Measurements from ENCODE around the gene CEP41. TPM values are rescaled to one million over a fixed set of nuclear protein-coding genes. Genes with fewer than 3 reads are reported as not detected.
A peak's percentile ranks its signal among the peaks of the same experiment; 100 is the strongest.

The CEP41 gene
- total RNA-seq, 2 donors from 2014 or later = 3.2 to 6.0 TPM

GRCh38 chr7:130401101-130401500 lies 39.7 kb downstream of the CEP41 start:
- no peak for ATAC-seq
- Mint-ChIP-seq H3K4me3 (no peak overlapping the region), H3K27ac (no peak overlapping the region), H3K4me1 (no peaks in the 10 kb centered on the region), H3K27me3 (no peaks in the 10 kb centered on the region), H3K36me3 (ENCODE audit: low read depth) (peaks cover 5% of the 10 kb centered on the region)
- DNase-seq = no peak
- no peaks in the 10 kb centered on the region for H3K9me3 ChIP-seq (ENCODE audit: control insufficient read depth, low read length, poor library complexity, severe bottlenecking)

GRCh38 chr7:130400120-130400572 lies 40.7 kb downstream of the CEP41 start:
- H3K27me3 Mint-ChIP-seq = no peaks in the 10 kb centered on the region
- H3K27ac Mint-ChIP-seq = no peak overlapping the region
- no peaks in the 10 kb centered on the region for H3K9me3 ChIP-seq (ENCODE audit: control insufficient read depth, low read length, poor library complexity, severe bottlenecking)
- no peak for DNase-seq
- no peak for ATAC-seq
- no peak overlapping the region for H3K4me3 Mint-ChIP-seq
- peaks cover 5% of the 10 kb centered on the region for H3K36me3 Mint-ChIP-seq (ENCODE audit: low read depth)
- H3K4me1 Mint-ChIP-seq = peaks cover 2% of the 10 kb centered on the region

GRCh38 chr7:130398526-130399090 lies 42.2 kb downstream of the CEP41 start:
- Mint-ChIP-seq H3K36me3 (ENCODE audit: low read depth) (peaks cover 5% of the 10 kb centered on the region), H3K4me1 (peaks cover 15% of the 10 kb centered on the region), H3K4me3 (no peak overlapping the region), H3K27me3 (no peaks in the 10 kb centered on the region), H3K27ac (no peak overlapping the region)
- H3K9me3 ChIP-seq (ENCODE audit: control insufficient read depth, low read length, poor library complexity, severe bottlenecking) = no peaks in the 10 kb centered on the region
- ATAC-seq (no peak), DNase-seq (no peak)

DNA sequence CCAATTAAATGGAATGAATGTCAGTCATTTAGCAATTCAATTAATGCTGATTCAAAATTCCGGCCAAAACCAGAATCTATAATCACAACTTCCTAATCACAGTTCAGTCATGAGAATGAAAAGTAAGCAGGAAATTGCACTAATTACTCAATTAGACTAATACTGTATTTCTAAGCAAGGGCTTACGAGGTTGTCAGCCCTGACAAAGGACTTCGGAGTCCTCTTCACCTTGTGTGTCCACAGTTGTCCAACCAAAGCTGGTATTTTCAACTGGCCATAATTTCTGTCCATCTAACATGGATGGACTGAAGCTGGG lies 43.1 kb downstream of the CEP41 start:
- Mint-ChIP-seq H3K4me1 (peaks cover 17% of the 10 kb centered on the region), H3K27ac (no peak overlapping the region), H3K4me3 (no peak overlapping the region), H3K36me3 (ENCODE audit: low read depth) (peaks cover 5% of the 10 kb centered on the region), H3K27me3 (no peaks in the 10 kb centered on the region)
- no peaks in the 10 kb centered on the region for H3K9me3 ChIP-seq (ENCODE audit: control insufficient read depth, low read length, poor library complexity, severe bottlenecking)
- ATAC-seq = no peak
- DNase-seq = no peak

DNA sequence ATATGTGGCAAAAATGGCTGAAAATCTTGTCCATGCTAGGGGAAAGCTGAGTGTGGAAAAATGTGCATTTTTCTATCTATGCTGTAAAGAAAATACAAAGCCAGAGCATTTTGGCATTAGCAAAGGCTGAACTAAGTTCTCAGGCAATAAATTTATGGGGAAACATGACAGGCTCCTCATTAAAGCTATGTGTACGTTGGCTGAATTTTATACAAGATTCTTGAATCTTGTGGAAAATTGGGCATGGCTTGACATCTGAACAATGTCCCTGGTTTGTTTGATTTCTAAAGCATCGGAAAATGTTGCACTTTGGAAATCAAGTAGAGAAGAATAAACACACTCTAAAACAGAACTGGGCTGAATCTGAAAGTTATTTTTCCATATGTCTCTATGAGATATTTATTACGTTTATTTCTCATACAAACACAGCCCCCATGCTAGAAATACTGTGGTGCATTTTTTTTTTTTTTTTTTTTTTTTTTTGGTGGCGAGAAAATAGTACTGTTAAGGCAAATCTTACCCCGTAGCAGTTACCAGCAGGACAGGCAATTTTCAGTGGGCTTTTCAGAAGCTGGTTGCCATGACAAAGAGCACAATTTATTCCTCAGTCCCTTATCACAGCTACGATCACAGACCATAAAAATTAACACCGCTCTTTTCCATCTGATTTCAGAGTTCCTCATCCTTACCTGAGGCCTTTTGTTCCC lies 43.6 kb downstream of the CEP41 start:
- H3K4me3 Mint-ChIP-seq = no peak overlapping the region
- no peak overlapping the region for H3K27ac Mint-ChIP-seq
- ATAC-seq = no peak
- H3K9me3 ChIP-seq (ENCODE audit: control insufficient read depth, low read length, poor library complexity, severe bottlenecking) = no peaks in the 10 kb centered on the region
- no peaks in the 10 kb centered on the region for H3K27me3 Mint-ChIP-seq
- H3K4me1 Mint-ChIP-seq = peaks cover 17% of the 10 kb centered on the region
- peaks cover 5% of the 10 kb centered on the region for H3K36me3 Mint-ChIP-seq (ENCODE audit: low read depth)
- no peak for DNase-seq

GRCh38 chr7:130396109-130396508 lies 44.7 kb downstream of the CEP41 start:
- ATAC-seq (no peak), DNase-seq (no peak)
- peaks cover 5% of the 10 kb centered on the region for H3K36me3 Mint-ChIP-seq (ENCODE audit: low read depth)
- H3K9me3 ChIP-seq (ENCODE audit: control insufficient read depth, low read length, poor library complexity, severe bottlenecking) = no peaks in the 10 kb centered on the region
- H3K27ac Mint-ChIP-seq = no peak overlapping the region
- H3K4me3 Mint-ChIP-seq = no peak overlapping the region
- peaks cover 17% of the 10 kb centered on the region for H3K4me1 Mint-ChIP-seq
- H3K27me3 Mint-ChIP-seq = no peaks in the 10 kb centered on the region

- no peaks in the 10 kb centered on the region for H3K27me3 Mint-ChIP-seq
- H3K4me3 Mint-ChIP-seq = no peak overlapping the region
- peaks cover 17% of the 10 kb centered on the region for H3K4me1 Mint-ChIP-seq
- no peak for ATAC-seq
- no peaks in the 10 kb centered on the region for H3K9me3 ChIP-seq (ENCODE audit: control insufficient read depth, low read length, poor library complexity, severe bottlenecking)
- DNase-seq = no peak
- H3K36me3 Mint-ChIP-seq (ENCODE audit: low read depth) = peaks cover 5% of the 10 kb centered on the region
- H3K27ac Mint-ChIP-seq = no peak overlapping the region
Measured at GRCh38 chr7:130395421-130395820, 45.4 kb downstream of the CEP41 start.

GRCh38 chr7:130394421-130395195 lies 46.2 kb downstream of the CEP41 start:
- Mint-ChIP-seq H3K27ac (peak overlapping the region; percentile 68), H3K27me3 (no peaks in the 10 kb centered on the region), H3K36me3 (ENCODE audit: low read depth) (peaks cover 5% of the 10 kb centered on the region), H3K4me3 (peak overlapping the region; percentile 31), H3K4me1 (peaks cover 17% of the 10 kb centered on the region)
- DNase-seq (no peak), ATAC-seq (peak; percentile 81)
- no peaks in the 10 kb centered on the region for H3K9me3 ChIP-seq (ENCODE audit: control insufficient read depth, low read length, poor library complexity, severe bottlenecking)

- no peak for DNase-seq
- Mint-ChIP-seq H3K4me3 (peak overlapping the region; percentile 45), H3K4me1 (peaks cover 17% of the 10 kb centered on the region), H3K27me3 (no peaks in the 10 kb centered on the region), H3K27ac (peak overlapping the region; percentile 68), H3K36me3 (ENCODE audit: low read depth) (peaks cover 2% of the 10 kb centered on the region)
- H3K9me3 ChIP-seq (ENCODE audit: control insufficient read depth, low read length, poor library complexity, severe bottlenecking) = no peaks in the 10 kb centered on the region
- no peak for ATAC-seq
Measured at GRCh38 chr7:130393841-130394411, 46.9 kb downstream of the CEP41 start.

DNA sequence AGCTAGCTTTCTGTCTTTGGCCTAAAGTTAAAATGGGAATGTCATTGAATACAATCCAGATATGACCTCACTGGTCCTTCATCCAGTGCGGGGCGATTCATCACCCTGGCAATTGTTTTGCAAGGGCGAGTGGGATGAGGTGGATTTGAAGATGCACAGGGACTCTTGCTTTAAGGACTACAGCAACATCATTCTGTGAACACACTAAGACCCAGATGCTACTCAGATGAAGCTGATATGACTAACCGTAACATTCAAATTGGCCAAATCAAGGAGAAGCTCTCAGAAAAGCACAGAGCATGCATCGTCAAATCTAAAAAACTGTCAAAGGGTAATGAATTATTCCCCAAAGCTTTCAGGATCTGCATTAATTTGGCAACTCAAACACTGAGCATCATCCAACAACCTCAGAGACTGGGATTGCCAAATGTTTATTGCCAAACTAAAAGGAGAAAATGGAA lies 47.7 kb downstream of the CEP41 start:
- ATAC-seq = no peak
- Mint-ChIP-seq H3K27me3 (no peaks in the 10 kb centered on the region), H3K4me3 (no peak overlapping the region), H3K4me1 (peaks cover 17% of the 10 kb centered on the region), H3K27ac (peak overlapping the region; percentile 68), H3K36me3 (ENCODE audit: low read depth) (no peaks in the 10 kb centered on the region)
- DNase-seq = no peak
- no peaks in the 10 kb centered on the region for H3K9me3 ChIP-seq (ENCODE audit: control insufficient read depth, low read length, poor library complexity, severe bottlenecking)

DNA sequence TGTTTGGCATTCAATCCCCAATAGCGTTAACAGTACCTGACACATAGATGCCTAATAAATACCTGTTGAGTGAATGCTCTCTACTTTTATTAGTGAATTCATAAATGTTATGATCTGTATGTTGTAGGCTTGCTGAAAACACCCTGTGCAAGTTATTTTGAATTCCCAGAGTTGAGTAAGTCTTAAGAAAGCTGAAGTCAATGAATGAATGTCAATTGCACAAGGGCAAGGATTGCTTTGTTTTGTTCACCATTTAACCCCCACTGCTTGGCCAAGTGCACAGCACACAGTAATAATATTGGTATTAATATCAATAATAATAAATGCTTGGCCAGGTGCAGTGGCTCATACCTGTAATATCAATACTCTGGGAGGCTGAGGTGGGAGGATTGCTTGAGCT lies 50.3 kb downstream of the CEP41 start:
- Mint-ChIP-seq H3K36me3 (ENCODE audit: low read depth) (peaks cover 2% of the 10 kb centered on the region), H3K4me1 (peaks cover 17% of the 10 kb centered on the region), H3K4me3 (no peak overlapping the region), H3K27me3 (no peaks in the 10 kb centered on the region), H3K27ac (no peak overlapping the region)
- DNase-seq (no peak), ATAC-seq (no peak)
- H3K9me3 ChIP-seq (ENCODE audit: control insufficient read depth, low read length, poor library complexity, severe bottlenecking) = no peaks in the 10 kb centered on the region

DNA sequence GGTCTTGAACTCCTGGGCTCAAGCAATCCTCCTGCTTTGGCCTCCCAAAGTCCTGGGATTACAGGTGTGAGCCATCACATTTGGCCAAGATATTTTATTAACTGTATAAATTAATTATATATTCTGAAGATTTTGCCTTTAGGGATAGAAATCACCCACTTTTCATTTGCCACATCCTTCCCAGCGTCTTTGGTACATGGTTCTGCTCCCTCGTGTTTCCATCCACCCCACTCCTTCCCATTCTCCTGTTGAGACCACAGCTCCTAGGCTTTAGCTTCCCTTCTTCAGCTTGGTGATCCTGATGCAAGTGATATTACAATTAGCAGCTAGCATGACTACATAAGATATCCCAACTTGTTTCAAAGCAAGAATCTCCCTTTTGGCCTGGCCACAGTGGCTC lies 52.1 kb downstream of the CEP41 start:
- H3K4me1 Mint-ChIP-seq = peaks cover 4% of the 10 kb centered on the region
- H3K27me3 Mint-ChIP-seq = peaks cover 5% of the 10 kb centered on the region
- DNase-seq = no peak
- H3K9me3 ChIP-seq (ENCODE audit: control insufficient read depth, low read length, poor library complexity, severe bottlenecking) = no peaks in the 10 kb centered on the region
- no peak for ATAC-seq
- H3K27ac Mint-ChIP-seq = no peak overlapping the region
- no peak overlapping the region for H3K4me3 Mint-ChIP-seq
- peaks cover 2% of the 10 kb centered on the region for H3K36me3 Mint-ChIP-seq (ENCODE audit: low read depth)

DNA sequence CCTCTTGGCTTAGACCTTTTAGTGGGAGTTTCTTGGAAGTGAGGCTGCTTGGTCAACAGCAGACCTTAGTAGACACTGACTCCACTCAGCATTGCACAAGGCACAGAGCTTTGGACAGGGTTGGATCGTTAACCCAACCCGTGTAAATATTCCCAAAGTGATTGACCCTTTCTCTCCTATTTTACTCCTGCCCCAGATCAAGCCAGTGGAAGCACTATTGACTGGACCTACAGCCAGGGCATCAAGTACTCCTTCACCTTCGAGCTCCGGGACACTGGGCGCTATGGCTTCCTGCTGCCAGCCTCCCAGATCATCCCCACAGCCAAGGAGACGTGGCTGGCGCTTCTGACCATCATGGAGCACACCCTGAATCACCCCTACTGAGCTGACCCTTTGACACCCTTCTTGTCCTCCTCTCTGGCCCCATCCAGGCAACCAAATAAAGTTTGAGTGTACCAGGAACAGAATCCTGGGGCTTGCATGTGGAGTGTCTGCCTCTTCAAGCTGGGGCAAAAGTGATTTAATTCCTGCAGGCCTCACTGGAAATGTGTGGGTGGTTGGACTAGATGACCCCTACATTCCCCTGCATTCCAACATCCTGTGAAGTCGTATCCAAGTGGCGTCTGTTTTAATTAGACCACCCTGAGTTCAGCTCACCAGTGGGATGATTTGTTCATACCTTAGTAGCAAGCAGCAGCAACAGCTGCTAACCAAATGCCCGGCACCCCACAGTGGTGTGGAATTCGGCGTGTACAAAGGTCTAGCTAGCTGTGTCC lies 53.0 kb downstream of the CEP41 start:
- Mint-ChIP-seq H3K27ac (no peak overlapping the region), H3K4me1 (peaks cover 2% of the 10 kb centered on the region), H3K27me3 (peaks cover 5% of the 10 kb centered on the region), H3K36me3 (ENCODE audit: low read depth) (peaks cover 2% of the 10 kb centered on the region), H3K4me3 (no peak overlapping the region)
- DNase-seq (no peak), ATAC-seq (no peak)
- no peaks in the 10 kb centered on the region for H3K9me3 ChIP-seq (ENCODE audit: control insufficient read depth, low read length, poor library complexity, severe bottlenecking)
